OCI-LY3 (cell line): ENCODE data around the gene TTC23.

ENCODE experiments used
- H2AFZ ChIP-seq: fragments of 200-600, 300-600 bp; shearing (Covaris generic); 2 replicates; pipeline ENCODE4 v1.6.0; 2014; ENCODE audit warnings: antibody characterized with exemption, low read depth, low read length
- H3K27ac ChIP-seq: fragments of 200-600, 300-600 bp; sonication (generic); 2 replicates; pipeline ENCODE4 v1.5.1; 2014; ENCODE audit warnings: mild to moderate bottlenecking, low read length, moderate library complexity, mixed read lengths
- H3K27me3 ChIP-seq: fragments of 200-600, 300-600 bp; sonication (generic); 2 replicates; pipeline ENCODE4 v1.6.1; 2014; ENCODE audit warnings: low read depth, low read length, mixed read lengths
- H3K36me3 ChIP-seq: fragments of 200-600, 300-600 bp; sonication (generic); replicated peaks from 2 replicates; pipeline ENCODE3; 2014; ENCODE audit warnings: low read depth, low read length, mixed read lengths
- H3K4me1 ChIP-seq: fragments of 300-600, 200-600 bp; sonication (generic); 2 replicates; pipeline ENCODE4 v1.6.1; 2014; ENCODE audit warnings: low read length, mixed read lengths
- H3K4me2 ChIP-seq: fragments of 200-600, 300-600 bp; sonication (generic); 2 replicates; pipeline ENCODE4 v1.6.1; 2014; ENCODE audit warnings: low read length, mixed read lengths
- H3K4me3 ChIP-seq: fragments of 300-600, 200-600 bp; sonication (generic); 2 replicates; pipeline ENCODE4 v1.5.1; 2014; ENCODE audit warnings: antibody characterized with exemption, mild to moderate bottlenecking, low read length, moderate library complexity
- H3K79me2 ChIP-seq: fragments of 300-600, 200-600 bp; shearing (Covaris generic); 2 replicates; pipeline ENCODE4 v1.6.1; 2014; ENCODE audit warnings: mild to moderate bottlenecking, low read length, mixed read lengths
- H3K9ac ChIP-seq: fragments of 300-600, 200-600 bp; shearing (Covaris generic); 2 replicates; pipeline ENCODE4 v1.6.0; 2014; ENCODE audit warnings: mild to moderate bottlenecking, low read length, moderate library complexity
- H3K9me3 ChIP-seq: fragments of 200-600, 300-600 bp; shearing (Covaris generic); 2 replicates; pipeline ENCODE4 v1.6.1; 2014; ENCODE audit warnings: low read length, mixed read lengths; ENCODE audit not compliant: insufficient read depth
- H4K20me1 ChIP-seq: fragments of 200-600, 300-600 bp; sonication (generic); 2 replicates; pipeline ENCODE4 v1.6.1; 2016; ENCODE audit warnings: low read length, mixed read lengths; ENCODE audit not compliant: insufficient read depth
- CTCF ChIP-seq: fragments of 200-600, 300-600 bp; sonication (generic); IDR thresholded peaks from 2 replicates; pipeline ENCODE4 v1.5.1; 2014; ENCODE audit warnings: antibody characterized with exemption, low read length, low read depth
- EZH2phosphoT487 ChIP-seq: fragments of 200-600 bp; shearing (Covaris generic); IDR thresholded peaks from 2 replicates; pipeline ENCODE4 v1.6.1; 2018; ENCODE audit warnings: antibody characterized with exemption, mixed run types, low read depth

Gene TTC23

GRCh38 chr15:99090011-99090699 is 159.2 kb downstream of the TTC23 start:
- Histone ChIP-seq H3K9ac (no peak overlapping the region), H3K4me3 (peak overlapping the region; percentile 53), H3K36me3 (no peaks in the 10 kb centered on the region), H3K4me2 (peak overlapping the region; percentile 78), H4K20me1 (peaks cover 23% of the 10 kb centered on the region), H3K4me1 (peaks cover 36% of the 10 kb centered on the region), H3K27ac (peak overlapping the region; percentile 76), H3K79me2 (no peaks in the 10 kb centered on the region), H3K27me3 (peaks cover 76% of the 10 kb centered on the region), H3K9me3 (no peaks in the 10 kb centered on the region), H2AFZ (no peak overlapping the region)
- TF ChIP-seq EZH2phosphoT487 (peak; percentile 50; the same call in 1 of the 2 replicates), CTCF (no peak)

DNA sequence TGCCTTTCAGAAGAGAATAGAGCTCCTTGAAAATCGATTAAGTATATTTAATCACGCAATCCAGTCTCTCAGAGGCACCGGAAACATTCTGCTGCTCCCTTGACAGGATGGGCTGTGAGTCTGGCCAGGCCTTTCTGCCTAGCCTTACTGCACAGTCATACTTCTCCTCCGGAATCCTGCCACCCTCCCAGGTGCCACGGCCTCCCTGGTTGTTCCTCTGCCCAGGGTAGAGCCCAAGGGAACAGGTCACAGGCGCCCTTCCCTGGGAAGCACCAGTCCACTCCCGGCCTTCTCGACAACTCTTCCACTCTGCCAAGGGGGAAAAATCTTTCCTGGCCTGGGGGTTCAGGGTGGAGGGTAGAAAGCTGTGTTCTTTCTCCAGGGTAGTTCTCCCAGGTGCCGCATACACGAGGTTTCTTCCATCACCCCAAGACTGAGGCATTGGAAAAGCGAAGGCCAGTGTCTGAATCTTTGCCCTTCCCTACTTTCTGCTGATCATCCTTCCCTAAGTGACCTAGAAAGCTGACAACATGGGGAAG is 161.9 kb downstream of the TTC23 start:
- Histone ChIP-seq H3K36me3 (no peaks in the 10 kb centered on the region), H2AFZ (no peak overlapping the region), H3K4me1 (peaks cover 26% of the 10 kb centered on the region), H4K20me1 (peaks cover 21% of the 10 kb centered on the region), H3K4me3 (no peak overlapping the region), H3K79me2 (no peaks in the 10 kb centered on the region), H3K27ac (no peak overlapping the region), H3K9ac (no peak overlapping the region), H3K9me3 (peaks cover 6% of the 10 kb centered on the region; the same call in 1 of the 2 replicates), H3K27me3 (peaks cover 80% of the 10 kb centered on the region), H3K4me2 (no peak overlapping the region)
- no peak for TF ChIP-seq EZH2phosphoT487
- no peak for TF ChIP-seq CTCF

DNA sequence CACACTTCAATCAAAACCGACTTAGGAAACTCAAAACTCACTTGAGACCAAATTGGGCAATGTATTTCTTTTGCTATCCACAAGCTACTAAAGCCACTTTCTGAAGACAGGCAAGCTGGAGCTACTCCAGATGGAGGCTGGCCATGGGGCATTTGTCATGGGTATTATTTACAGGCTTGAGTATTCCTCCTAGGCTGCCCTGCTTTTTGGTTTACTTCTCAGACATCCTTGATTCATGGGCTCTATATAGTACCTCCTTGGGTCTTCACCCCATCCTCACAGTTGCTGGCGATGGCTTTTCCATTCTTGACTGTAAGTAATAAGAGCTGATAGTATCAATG is 163.1 kb downstream of the TTC23 start:
- Histone ChIP-seq H3K27ac (no peak overlapping the region), H3K27me3 (peaks cover 80% of the 10 kb centered on the region), H3K9me3 (peaks cover 6% of the 10 kb centered on the region; the same call in 1 of the 2 replicates), H3K79me2 (no peaks in the 10 kb centered on the region), H2AFZ (no peak overlapping the region), H3K4me1 (peaks cover 18% of the 10 kb centered on the region), H4K20me1 (peaks cover 10% of the 10 kb centered on the region), H3K36me3 (no peaks in the 10 kb centered on the region), H3K4me2 (no peak overlapping the region), H3K4me3 (no peak overlapping the region), H3K9ac (no peak overlapping the region)
- TF ChIP-seq CTCF (no peak), EZH2phosphoT487 (no peak)
